HG03460 (cell line): ENCODE data around the gene NKIRAS2.
"Not testable (repeated sequence)": the region's sequence is repeated elsewhere in the genome, so short reads cannot be mapped to it uniquely, and the experiment has no call there.

Experiments
- ATAC-seq: cut with Tn5 transposase; IDR thresholded peaks from one replicate; pipeline ENCODE4 v1.9.1; 2021; ENCODE audit not compliant: unreplicated experiment

The NKIRAS2 gene

DNA sequence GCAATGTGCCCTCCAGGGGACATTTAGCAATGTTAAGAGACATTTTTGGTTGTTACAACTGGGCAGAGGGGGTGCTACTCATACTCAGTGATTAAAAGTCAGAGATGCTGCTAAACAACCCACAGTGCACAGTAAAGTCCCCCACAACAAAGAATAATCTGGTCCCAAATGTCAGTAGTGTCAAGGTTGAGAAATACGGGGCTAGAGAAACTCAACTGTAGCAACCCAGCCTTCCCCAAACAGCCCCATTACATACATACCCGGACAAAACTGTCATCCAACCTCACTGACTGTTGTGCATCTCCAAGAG is 23.1 kb upstream of the NKIRAS2 start:
- ATAC-seq, result no peak

DNA sequence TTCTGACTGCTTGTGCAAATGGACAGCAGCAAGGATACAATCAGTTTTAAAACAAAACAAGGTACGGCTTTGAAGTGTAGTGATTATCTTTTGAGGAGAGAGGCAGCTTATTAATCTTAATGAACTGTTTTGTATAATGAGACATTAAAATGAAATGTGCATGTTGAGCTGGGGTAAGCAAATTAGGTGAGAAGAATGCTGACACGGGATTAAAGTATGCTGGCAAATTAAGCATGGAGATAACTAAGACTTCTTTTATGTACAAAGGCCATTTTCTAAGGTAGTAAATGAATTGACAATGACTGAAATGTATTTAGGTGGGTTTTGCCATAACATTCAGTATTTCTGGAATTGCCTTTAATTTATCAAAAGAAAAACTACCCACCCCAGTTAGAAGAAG is 21.4 kb upstream of the NKIRAS2 start:
- no peak for ATAC-seq

DNA sequence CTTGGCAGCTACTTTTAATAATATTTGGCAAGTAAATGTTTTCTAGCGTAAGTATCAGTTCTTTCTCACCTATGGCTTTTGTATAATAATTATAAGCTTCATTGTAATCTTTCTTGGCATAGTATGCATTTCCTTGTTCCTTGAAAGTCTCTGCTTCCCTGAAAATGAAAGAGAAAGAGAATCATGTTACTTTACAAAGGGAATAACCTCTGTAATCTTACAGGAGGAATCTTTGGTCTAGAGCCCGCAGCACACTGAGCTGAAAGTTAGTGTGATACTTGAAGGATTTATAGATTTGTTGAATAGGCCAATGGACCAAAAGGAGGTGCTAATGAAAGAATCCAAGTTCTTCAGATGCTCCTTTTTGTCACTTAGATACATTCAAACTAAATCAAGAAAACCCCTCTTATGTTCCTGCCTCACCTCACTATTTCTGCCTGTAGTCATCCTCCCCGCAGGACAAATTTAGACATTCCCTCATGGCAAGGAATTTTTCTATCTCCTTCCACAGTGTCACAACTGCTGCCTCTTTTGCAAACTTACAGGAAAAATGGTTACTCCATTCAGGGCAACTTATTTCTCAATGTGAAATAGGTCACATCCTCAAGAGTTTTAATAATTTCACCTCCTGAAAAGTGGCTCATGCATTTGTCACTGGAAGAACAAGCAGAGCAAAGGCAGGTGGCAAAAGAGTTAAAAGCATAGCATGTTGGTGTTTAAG is 19.3 kb upstream of the NKIRAS2 start:
- no peak for ATAC-seq

DNA sequence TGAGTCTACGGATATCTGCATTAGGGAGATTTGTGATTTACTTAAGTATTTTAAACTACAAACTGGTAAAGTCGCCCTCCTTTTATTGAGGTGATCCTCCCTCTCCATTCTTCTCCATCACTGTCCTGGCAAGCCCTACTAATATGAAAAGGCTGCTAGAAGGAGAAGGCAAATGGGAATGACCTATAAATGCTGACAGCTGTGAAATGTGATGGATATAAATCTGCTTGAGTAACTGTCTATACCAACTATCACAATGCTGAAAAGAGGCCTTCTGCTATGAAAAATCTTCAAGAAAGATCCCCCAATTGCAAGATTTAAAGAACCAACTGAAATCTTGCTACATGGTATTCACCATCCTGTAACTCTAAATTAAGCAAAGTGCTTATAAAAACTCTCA is 18.2 kb upstream of the NKIRAS2 start:
- ATAC-seq, result no peak

DNA sequence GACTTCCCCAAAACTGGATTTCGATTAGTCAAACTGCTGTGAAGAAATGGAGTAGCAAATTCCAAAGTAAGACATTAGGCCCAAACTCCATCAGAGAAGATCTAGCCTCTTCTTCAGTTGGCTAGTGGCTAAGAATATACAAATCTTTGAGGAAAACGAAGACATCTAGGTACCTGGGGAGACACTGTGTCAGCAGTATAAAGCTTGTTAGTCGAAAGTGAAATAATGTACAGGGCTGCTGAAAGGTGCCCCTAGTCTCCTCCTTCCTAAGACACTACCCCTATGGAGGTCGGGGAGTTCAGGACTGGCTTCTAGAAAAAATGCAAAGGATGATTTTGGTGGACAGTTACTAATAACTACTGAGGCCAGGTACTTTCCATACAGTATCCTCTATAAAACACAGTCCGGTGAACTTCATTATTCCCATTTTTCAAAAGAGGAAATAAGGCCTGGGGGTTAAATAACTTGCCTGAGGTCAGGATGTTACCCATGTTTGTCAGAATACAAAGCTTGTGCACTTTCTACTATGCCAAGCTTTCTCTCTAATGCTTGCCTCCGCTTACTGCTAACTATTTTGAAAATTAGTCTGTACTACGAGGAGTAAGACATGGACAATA is 17.6 kb upstream of the NKIRAS2 start:
- no peak for ATAC-seq

DNA sequence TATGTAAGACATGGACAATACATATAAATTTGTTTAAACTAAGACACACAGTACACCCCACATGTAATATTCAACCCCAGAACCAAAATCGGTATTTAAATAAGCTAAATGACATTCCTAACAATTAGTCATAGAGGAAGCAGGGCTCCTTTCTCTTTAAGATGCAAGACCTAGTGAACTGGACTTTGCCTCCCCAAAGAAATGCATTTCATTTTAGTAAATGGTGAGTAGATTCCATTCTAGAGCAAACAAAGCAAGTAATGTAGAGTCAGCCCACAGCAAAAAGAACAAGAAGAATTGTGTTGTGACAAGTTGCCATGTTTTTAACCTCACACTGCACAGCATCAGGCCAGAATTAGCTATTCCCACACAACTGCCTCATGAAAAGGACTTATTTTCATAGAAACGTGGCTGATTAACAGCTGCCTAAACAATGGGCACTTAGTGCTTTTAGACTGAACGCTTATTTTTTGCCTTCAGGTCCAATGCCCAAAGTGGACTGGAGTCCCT is 17.0 kb upstream of the NKIRAS2 start:
- ATAC-seq, result no peak

DNA sequence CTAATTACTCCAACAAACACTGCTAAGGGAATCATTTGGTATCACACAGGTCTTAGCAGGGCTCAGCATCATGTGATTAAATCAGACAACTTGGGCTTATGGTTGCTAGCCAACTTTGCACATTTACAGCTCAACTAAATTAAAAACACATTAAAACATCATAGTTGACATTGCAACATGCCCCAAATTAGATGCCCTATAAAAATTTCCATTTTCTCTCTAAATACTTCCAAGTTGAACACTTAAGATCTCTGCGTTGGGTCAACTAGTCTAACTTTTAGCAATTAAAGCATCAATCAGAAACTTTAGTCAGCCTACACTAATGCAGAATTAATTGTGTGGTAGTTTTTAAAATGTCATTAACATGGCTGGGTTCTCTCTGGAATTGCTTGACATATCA is 14.7 kb upstream of the NKIRAS2 start:
- no peak for ATAC-seq

DNA sequence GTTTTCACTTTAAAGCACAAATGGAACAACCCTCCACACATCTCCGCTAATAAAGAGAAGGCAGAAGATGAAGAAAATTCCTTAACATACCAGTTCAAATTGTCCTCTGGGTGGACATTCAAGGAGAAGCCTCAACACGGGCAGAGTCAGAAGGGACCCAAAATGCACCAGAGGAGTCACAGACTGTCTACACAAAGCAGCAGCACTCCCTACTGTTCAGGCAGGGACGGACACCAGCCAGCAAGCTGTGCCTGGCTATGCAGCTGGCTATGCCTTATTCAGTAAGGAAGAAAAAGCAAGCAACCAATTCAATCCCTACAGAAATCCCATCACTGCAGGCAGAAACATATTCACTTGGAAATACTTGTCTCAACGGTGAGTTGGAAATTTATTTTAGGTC is 10.7 kb upstream of the NKIRAS2 start:
- ATAC-seq, result no peak

DNA sequence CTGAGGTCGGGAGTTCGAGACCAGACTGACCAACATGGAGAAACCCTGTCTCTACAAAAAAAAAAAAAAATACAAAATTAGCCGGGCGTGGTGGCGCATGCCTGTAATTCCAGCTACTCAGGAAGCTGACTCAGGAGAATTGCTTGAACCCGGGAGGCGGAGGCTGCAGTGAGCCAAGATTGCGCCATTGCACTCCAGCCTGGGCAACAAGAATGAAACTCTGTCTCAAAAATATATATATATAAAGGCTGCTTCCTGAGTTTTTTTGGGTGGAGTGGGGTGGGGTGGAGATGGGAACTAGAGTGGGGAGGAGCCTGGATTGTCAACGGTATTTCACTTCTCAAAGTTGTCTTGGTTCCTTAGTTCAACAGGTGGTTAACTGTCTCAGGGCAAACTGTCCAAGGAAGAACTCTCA is 9.6 kb upstream of the NKIRAS2 start:
- not testable (repeated sequence) for ATAC-seq

DNA sequence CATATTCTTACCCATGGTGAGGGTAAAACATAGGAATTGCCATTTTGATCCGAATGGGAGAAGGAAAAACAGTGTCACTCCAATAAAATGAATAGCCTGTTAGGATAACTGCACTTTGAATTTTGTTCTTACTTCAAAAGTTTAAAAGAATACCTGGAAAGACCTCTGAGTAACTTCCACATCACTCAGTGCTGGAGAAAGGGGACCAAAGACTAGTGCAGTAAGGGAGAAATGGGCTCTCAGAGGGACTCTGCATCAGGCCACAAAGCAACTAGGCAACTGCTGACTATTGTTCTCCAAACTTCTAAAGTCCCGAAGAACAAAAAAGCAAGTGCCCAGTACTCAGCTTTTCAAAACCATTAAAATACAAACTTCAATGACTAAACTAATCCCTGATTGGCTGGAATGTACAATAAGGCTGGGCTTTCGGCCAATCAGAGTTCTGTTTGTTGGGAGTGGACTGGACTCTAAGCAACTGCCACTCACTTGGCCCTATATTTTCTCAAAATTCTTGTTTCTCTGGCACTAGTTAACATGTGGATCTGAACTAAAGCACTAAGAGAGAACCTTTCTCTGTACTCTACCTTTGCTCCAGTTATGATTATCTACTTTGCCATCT is 8.9 kb upstream of the NKIRAS2 start:
- no peak for ATAC-seq

DNA sequence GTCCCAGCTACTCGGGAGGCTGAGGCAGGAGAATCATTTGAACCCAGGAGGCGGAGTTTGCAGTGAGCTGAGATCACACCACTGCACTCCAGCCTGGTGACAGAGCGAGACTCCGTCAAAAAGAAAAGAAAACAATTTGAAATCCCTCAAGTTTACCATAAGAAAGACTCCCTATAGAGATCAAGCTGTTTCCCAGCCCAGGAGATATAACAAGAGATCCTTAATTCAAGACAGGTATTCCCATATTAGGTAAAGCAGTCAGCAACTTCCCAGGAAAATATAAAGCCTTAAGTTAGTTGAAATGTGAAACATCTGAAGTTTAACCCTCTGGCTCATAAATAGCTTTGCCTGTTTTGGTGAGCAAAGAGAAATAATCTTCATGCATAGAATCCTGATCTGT is 7.5 kb upstream of the NKIRAS2 start:
- ATAC-seq, result not testable (repeated sequence)

DNA sequence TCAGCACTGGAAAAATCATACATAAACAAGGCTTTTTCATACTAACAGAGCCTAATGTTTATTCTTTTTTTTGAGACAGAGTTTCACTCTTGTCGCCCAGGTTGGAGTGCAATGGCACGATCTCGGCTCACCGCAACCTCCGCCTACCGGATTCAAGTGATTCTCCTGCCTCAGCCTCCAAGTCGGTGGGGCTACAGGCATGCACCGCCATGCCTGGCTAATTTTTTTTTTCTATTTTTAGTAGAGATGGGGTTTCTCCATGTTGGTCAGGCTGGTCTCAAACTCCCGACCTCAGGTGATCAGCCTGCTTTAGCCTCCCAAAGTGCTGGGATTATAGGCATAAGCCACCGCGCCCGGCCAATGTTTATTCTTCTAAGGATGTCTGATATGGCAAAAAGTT is 6.2 kb upstream of the NKIRAS2 start:
- not testable (repeated sequence) for ATAC-seq

DNA sequence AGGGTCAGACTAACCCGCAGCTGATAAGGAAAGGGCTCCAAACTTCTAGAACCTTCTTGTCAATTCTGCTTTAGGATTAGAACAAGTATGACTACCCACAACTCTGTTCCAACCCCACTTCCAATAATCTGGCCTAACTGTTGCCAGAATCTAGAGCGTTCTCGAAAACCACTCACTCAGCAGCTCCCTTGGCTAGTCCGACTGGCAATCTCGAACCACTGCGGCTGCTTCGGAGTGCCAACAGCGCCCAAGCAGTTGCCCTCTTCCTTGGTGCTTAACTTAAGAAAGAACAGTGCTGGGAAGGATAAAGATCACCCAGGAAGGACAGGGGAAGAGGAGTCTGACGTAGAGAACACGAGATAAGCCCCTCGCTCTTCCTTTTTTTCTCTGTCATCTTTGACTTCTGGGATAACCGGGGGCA is 3.5 kb upstream of the NKIRAS2 start:
- ATAC-seq, result no peak

DNA sequence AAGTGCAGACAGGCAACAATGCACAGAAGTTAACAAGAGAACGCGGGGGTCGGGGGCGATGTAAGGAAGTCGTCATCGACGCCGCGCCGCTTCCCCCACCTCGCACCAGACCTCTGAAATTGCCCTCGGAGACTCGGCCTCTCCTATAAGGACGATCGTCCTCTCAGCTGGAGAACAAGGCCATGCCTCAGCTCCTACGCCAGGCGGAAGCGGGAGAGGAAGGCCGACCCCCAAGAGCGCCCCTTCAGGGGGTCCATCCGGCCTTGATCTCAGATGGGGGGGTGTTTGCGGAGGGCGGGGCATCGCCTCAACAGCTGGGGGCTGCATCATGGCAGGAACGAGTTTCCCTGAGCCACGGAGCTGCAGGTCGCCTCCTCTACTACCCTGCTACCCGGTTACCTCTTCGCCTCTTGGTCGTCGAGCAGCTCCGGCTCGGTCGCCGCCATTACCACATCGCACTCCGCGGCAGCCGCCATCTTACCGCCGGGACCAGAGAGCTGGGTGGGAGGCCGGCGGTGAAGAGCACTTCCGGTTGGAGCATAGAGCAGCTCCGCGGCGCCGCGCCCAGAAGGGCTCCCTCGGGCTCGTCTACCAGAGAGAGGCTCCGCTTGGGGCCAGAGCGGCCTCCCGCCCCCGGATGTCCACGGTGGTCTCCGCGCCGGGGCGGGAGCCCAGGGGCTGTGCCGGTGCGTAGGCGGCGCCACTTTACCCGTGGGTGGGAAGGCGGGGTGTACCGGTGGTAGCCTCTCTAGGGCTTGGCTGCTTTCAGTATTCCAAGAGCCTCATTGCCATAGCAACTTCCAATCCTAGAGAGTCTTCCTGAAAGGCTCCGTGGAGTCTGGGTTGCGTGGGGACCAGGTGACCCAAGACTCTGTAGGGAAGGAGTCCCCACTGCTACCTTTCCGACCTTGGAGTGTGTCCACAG is 2.7 kb upstream of the NKIRAS2 start, which contains the start of gene DNAJC7:
DNAJC7 (minus strand) TSS at position 499 of the 925 bp plus-strand sequence; CDS start at position 476, 23 bp downstream.
- peak; percentile 84 for ATAC-seq

DNA sequence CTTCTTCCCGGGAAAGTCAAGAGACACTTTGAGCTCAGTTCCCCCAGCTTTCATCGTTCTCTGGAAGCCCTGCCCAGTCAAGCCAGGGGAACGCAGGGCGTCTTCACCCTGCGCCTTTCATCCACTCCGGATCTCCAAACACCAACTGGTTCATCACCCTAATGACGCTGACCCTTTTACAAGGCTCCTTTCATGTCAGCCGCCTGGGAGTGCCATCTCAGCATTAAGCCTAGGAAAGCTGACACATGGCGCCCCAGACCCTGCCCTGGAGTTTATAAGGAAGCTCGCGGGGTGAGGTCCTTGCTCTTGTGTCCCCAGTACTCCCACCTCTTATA is 2.1 kb upstream of the NKIRAS2 start:
- ATAC-seq, result no peak

DNA sequence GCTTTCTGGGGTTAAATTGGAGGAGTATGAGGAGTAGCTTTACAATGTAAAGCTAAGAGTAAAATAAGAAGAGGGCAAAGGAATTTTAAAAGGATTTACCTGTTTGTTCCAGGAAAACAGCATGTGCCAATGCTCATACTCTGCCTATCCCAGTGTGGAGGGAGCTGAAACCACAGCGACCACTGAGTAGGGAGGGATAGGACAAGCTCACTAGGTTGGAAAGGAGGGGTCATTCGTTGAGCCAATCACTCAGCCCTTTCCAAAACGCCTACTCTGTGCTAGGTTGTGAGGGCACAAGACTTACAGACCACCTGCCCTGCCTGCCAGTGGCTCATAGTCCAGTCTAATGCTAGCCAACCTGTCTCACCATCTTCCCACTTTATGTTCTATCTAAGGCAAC is 1.6 kb upstream of the NKIRAS2 start:
- no peak for ATAC-seq

DNA sequence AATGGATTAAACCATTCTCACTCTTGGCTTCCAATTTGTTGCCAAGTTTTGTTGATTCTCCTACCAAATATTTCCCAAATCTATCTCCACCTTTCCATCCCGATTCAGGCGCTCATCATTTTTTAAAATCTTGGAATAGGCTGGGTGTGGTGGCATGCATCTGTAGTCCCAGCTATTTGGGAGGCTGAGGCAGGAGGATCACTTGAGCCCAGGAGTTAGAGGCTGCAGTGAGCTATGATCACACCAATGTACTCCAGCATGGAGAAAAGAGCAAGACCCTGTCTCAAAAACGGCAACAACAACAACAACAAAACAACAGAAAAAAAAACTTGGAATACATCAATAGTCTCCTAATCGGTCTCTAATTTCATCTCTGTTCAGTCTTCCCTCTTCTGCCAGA is 902 bp upstream of the NKIRAS2 start:
- ATAC-seq, result no peak

DNA sequence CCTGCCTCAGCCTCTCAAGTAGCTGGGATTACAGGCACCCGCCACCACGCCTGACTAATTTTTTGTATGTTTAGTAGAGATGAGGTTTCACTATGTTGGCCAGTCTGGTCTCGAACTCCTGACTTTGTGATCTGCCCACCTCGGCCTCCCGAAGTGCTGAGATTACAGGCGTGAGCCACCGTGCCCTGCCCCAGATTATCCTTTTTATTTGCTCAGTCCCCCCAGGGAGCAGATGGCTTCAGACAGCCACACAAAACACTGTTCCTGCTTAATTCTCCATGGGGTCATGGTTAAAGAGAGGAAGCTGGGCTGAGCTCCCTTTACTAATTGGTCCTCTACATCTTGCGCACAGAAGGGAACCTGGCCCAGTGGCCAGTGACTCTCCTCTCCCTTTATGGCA is 955 bp downstream of the NKIRAS2 start:
- not testable (repeated sequence) for ATAC-seq

DNA sequence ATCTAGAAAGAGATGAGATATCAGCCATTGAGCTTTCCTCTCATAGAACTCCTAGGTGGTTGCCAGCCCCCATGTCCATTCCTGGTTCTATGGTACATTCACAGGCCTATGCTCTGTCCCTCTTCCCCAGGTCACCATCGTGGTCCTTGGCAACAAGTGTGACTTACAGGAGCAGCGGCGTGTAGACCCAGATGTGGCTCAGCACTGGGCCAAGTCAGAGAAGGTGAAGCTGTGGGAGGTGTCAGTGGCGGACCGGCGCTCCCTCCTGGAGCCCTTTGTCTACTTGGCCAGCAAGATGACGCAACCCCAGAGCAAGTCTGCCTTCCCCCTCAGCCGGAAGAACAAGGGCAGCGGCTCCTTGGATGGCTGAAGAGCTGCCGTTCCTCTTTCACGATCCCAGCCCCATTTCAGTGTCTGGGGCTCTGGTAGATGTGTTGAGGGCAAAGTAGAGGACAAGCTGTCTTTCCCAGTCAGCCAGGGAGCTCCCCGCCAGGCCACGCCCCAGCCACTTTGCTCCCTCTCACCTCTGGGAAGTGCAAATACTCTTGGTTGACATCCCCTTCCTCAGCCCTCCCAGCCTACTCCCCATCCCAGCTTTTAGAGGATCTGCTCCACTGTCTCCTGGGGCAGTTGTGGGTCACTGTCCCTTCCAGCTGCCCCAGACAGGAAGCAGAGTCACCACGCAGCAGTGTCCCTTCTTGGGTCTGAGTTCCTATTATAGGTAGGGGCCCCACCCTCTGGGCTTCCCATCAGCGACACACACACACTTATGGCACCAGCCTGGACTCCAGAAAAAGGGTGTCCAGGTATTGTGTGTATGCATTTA is 3.8 kb downstream of the NKIRAS2 start:
- ATAC-seq, result no peak

DNA sequence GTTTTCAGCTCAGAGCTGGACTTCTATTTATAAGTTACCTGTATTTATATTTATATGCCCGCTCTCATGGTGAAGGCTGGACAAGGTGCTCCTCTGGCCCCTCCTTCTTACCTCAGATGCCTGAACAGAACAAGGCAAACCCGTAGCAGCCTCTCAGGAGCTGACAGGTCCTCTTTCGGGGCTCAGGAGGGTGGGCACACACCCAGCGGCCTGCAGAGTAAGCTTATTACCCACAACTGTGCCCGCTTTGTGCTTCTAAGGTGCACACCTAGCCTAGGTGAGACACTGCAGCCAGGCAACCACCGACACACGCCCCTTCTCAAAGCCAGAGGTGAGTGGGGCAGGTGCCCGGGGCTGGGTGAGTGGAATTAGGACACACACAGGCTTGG is 5.3 kb downstream of the NKIRAS2 start:
- ATAC-seq, result no peak

DNA sequence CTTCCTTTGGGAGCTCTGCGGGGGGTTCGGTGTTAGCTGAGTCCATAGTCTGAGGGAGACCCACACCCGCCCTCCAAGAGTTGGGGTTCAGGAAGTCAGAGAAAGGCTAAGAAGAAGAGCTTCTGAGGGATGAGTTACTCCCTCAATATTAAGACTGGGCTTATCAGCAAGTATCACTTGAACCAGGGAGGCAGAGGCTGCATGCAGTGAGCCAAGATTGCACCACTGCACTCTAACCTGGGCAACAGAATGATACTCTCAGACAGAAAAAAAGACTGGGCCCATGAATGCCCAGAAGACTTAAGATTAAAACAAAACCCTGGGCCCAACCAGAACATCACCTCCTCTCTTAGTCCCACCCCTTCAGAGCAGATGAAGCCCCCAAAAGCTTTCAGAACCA is 6.0 kb downstream of the NKIRAS2 start:
- no peak for ATAC-seq
